IMR-90 (cell line): ENCODE measurements around the gene EIF4ENIF1. TPM values are rescaled to one million over a fixed set of nuclear protein-coding genes. Genes with fewer than 3 reads are reported as not detected.

Source experiments
- ATAC-seq: fragments of 200-7000 bp; cut with Tn5 transposase; 2 replicates; pipeline ENCODE4 v1.9.1; 2020; ENCODE audit warnings: low read depth, mild to moderate bottlenecking, moderate library complexity
- BruUV-seq: library from RNA; stranded (reverse); fragments of 400-500 nt; replicated peaks from 2 replicates; lab custom pipeline; 2021; lab: Mats Ljungman, UMichigan
- CTCF ChIA-PET: fragments of 300-600 bp; formaldehyde crosslinking; extraction: SDS; loops from one replicate; lab custom pipeline; 2021; ENCODE audit warnings: antibody characterized with exemption; lab: Yijun Ruan, JAX
- POLR2A ChIA-PET: fragments of 300-600 bp; sonication (Branson Sonifier 250); formaldehyde crosslinking; loops from one replicate; lab custom pipeline; 2022; ENCODE audit warnings: antibody characterized with exemption; ENCODE audit not compliant: unreplicated experiment; lab: Charles Lee
- DNase-seq: peaks from one replicate; pipeline ENCODE4 v3.0.0; 2013
- H2AFZ ChIP-seq: replicated peaks from 2 replicates; pipeline ENCODE3; 2013; ENCODE audit warnings: low read length, mild to moderate bottlenecking; ENCODE audit not compliant: poor library complexity
- H2AK5ac ChIP-seq: 2 replicates; pipeline ENCODE4 v1.6.1; 2013; ENCODE audit warnings: low read depth, low read length, inconsistent platforms
- H2AK9ac ChIP-seq: replicated peaks from 2 replicates; pipeline ENCODE3; 2013; ENCODE audit warnings: mild to moderate bottlenecking, low read depth, low read length, moderate library complexity; ENCODE audit not compliant: poor library complexity
- H2BK120ac ChIP-seq: 2 replicates; pipeline ENCODE4 v1.6.1; 2013; ENCODE audit warnings: low read depth, low read length, inconsistent platforms
- H2BK15ac ChIP-seq: 3 replicates; pipeline ENCODE4 v1.6.1; 2013; ENCODE audit warnings: low read depth, low read length, inconsistent platforms
- H2BK20ac ChIP-seq: 2 replicates; pipeline ENCODE4 v1.6.1; 2013; ENCODE audit warnings: low read depth, mild to moderate bottlenecking, inconsistent platforms, low read length, moderate library complexity
- H2BK5ac ChIP-seq: 2 replicates; pipeline ENCODE4 v1.6.1; 2013; ENCODE audit warnings: mild to moderate bottlenecking, low read depth, low read length, inconsistent platforms; ENCODE audit not compliant: poor library complexity, severe bottlenecking
- H3K14ac ChIP-seq: replicated peaks from 2 replicates; pipeline ENCODE4 v1.6.1; 2013; ENCODE audit warnings: low read depth, low read length, inconsistent platforms
- H3K18ac ChIP-seq: 2 replicates; pipeline ENCODE4 v1.6.1; 2013; ENCODE audit warnings: low read depth, low read length, control low read depth
- H3K23ac ChIP-seq: 2 replicates; pipeline ENCODE4 v1.6.1; 2013; ENCODE audit warnings: low read depth, low read length, inconsistent platforms
- H3K27ac ChIP-seq: 2 replicates; pipeline ENCODE4 v1.5.1; 2013; ENCODE audit warnings: mild to moderate bottlenecking, control low read depth, low read length; ENCODE audit not compliant: insufficient read depth
- H3K27me3 ChIP-seq: 2 replicates; pipeline ENCODE4 v1.6.1; 2013; ENCODE audit warnings: low read length; ENCODE audit not compliant: control insufficient read depth, insufficient read depth
- H3K36me3 ChIP-seq: 2 replicates; pipeline ENCODE4 v1.6.1; 2013; ENCODE audit warnings: low read length, mixed read lengths; ENCODE audit not compliant: control insufficient read depth, insufficient read depth
- H3K4ac ChIP-seq: 2 replicates; pipeline ENCODE4 v1.6.1; 2013; ENCODE audit warnings: low read depth, low read length, inconsistent platforms
- H3K4me1 ChIP-seq: 2 replicates; pipeline ENCODE4 v1.6.1; 2013; ENCODE audit warnings: low read length, mixed read lengths; ENCODE audit not compliant: control insufficient read depth, insufficient read depth
- H3K4me2 ChIP-seq: 2 replicates; pipeline ENCODE4 v1.6.1; 2013; ENCODE audit warnings: low read depth, mild to moderate bottlenecking, control low read depth, low read length, moderate library complexity
- H3K4me3 ChIP-seq: 2 replicates; pipeline ENCODE4 v1.5.1; 2013; ENCODE audit warnings: low read depth, mild to moderate bottlenecking, control low read depth, low read length, moderate library complexity; ENCODE audit not compliant: insufficient read depth
- H3K56ac ChIP-seq: 2 replicates; pipeline ENCODE4 v1.6.1; 2013; ENCODE audit warnings: low read length, inconsistent platforms; ENCODE audit not compliant: insufficient read depth; ENCODE audit errors: extremely low read depth
- H3K79me1 ChIP-seq, 2 experiments: 2 replicates each; pipeline ENCODE4 v1.6.1; 2013; ENCODE audit warnings: low read length in 2 of 2, inconsistent platforms in 1 of 2, low read depth in 1 of 2
- H3K9ac ChIP-seq: 2 replicates; pipeline ENCODE4 v1.6.1; 2013; ENCODE audit warnings: low read depth, low read length, control low read depth
- H3K9me1 ChIP-seq: 2 replicates; pipeline ENCODE4 v1.6.1; 2013; ENCODE audit warnings: low read length, inconsistent platforms; ENCODE audit not compliant: insufficient read depth
- H3K9me3 ChIP-seq: 2 replicates; pipeline ENCODE4 v1.6.1; 2013; ENCODE audit warnings: low read length; ENCODE audit not compliant: control insufficient read depth, insufficient read depth
- H4K20me1 ChIP-seq: 2 replicates; pipeline ENCODE4 v1.6.1; 2013; ENCODE audit warnings: low read length, inconsistent platforms; ENCODE audit not compliant: insufficient read depth
- H4K5ac ChIP-seq: 2 replicates; pipeline ENCODE4 v1.6.1; 2013; ENCODE audit warnings: mild to moderate bottlenecking, low read depth, low read length, control low read depth
- H4K8ac ChIP-seq, 2 experiments: 2 replicates each; pipeline ENCODE4 v1.6.1; 2013; ENCODE audit warnings: low read depth in 2 of 2, low read length in 2 of 2, control low read depth in 1 of 2, inconsistent platforms in 1 of 2
- H4K91ac ChIP-seq: 2 replicates; pipeline ENCODE4 v1.6.1; 2013; ENCODE audit warnings: low read depth, low read length, inconsistent platforms; ENCODE audit not compliant: insufficient read depth
- BHLHE40 ChIP-seq: fragments of 150-350 bp; IDR thresholded peaks from 2 replicates; pipeline ENCODE4 v1.6.1; 2016; ENCODE audit warnings: mild to moderate bottlenecking, low read depth, low read length
- CEBPB ChIP-seq: IDR thresholded peaks from 2 replicates; pipeline ENCODE4 v1.6.1; 2012; ENCODE audit warnings: low read depth, low read length, improper control_type of control experiment
- CHD1 ChIP-seq: IDR thresholded peaks from 2 replicates; pipeline ENCODE4 v1.6.1; 2012; ENCODE audit warnings: low read depth, low read length, improper control_type of control experiment
- FOS ChIP-seq: fragments of 150-350 bp; IDR thresholded peaks from 2 replicates; pipeline ENCODE4 v1.6.1; 2016; ENCODE audit warnings: low read depth, low read length
- MAFK ChIP-seq: IDR thresholded peaks from 2 replicates; pipeline ENCODE4 v1.6.1; 2012; ENCODE audit warnings: low read depth, low read length, improper control_type of control experiment
- MAZ ChIP-seq: IDR thresholded peaks from 2 replicates; pipeline ENCODE4 v1.6.1; 2012; ENCODE audit warnings: low read depth, mild to moderate bottlenecking, low read length, improper control_type of control experiment, moderate library complexity, borderline replicate concordance
- MXI1 ChIP-seq: IDR thresholded peaks from 2 replicates; pipeline ENCODE4 v1.6.1; 2012; ENCODE audit warnings: low read depth, mild to moderate bottlenecking, low read length, moderate library complexity, borderline replicate concordance
- NFE2L2 ChIP-seq: fragments of 150-350 bp; IDR thresholded peaks from 2 replicates; pipeline ENCODE4 v1.6.1; 2016; ENCODE audit warnings: low read depth, mild to moderate bottlenecking, low read length
- POLR2A ChIP-seq: IDR thresholded peaks from 2 replicates; pipeline ENCODE4 v1.6.1; 2012; ENCODE audit warnings: mild to moderate bottlenecking, low read depth, low read length
- RFX5 ChIP-seq: IDR thresholded peaks from 2 replicates; pipeline ENCODE4 v1.8.0; 2012; ENCODE audit warnings: low read depth, mild to moderate bottlenecking, low read length, moderate library complexity
- SMC3 ChIP-seq: fragments of 150-350 bp; IDR thresholded peaks from 2 replicates; pipeline ENCODE4 v1.6.1; 2016; ENCODE audit warnings: low read depth, mild to moderate bottlenecking, antibody characterized with exemption, low read length, moderate library complexity
- WGBS, 2 experiments: methylation state at CpG; one replicate each; pipeline versions ENCODE4 v1.1.5 to v1.1.7; 2013; ENCODE audit warnings: missing lambda C conversion rate in 2 of 2; ENCODE audit not compliant: insufficient read length in 1 of 2; ENCODE audit errors: extremely low coverage in 2 of 2; 5-methylcytosine and 5-hydroxymethylcytosine counted together
- dilution Hi-C: fragments of 300-500 bp; cut with HindIII; formaldehyde crosslinking; loops from one replicate; pipeline ENCODE4 v1.14.3; 2018; ENCODE audit warnings: low sequenced_read_pairs; ENCODE audit not compliant: unreplicated experiment
- in situ Hi-C: fragments of 300-500 bp; cut with MboI; formaldehyde crosslinking; loops from 3 replicates; pipeline ENCODE4 v1.14.3; 2019; ENCODE audit warnings: low sequenced_read_pairs, inconsistent platforms, mixed read lengths
- intact Hi-C: fragments of 100-400 bp; cut with micrococcal nuclease; formaldehyde crosslinking; loops from 2 replicates; pipeline ENCODE4 v1.10.0; 2022
- polyA plus RNA-seq, 3 experiments: library from polyadenylated mRNA; depleted of rRNA; stranded (reverse); fragments of >200 nt; gene quantifications; 2 replicates each; pipeline ENCODE4 v1.2.3, GENCODE V29; 2012; ENCODE audit warnings: low replicate concordance in 1 of 3
- total RNA-seq: library from RNA; depleted of rRNA; stranded (reverse); fragments of >200 nt; gene quantifications from 2 replicates; pipeline ENCODE4 v1.2.3, GENCODE V29; 2012
- TF ChIP-seq, protein P1 (sequence below): fragments of 150-350 bp; IDR thresholded peaks from 2 replicates; pipeline ENCODE4 v1.6.1; 2017; ENCODE audit warnings: mild to moderate bottlenecking, antibody characterized with exemption, low read length, low read depth
- TF ChIP-seq, protein P2 (sequence below): conservative IDR thresholded peaks from 2 replicates; pipeline ENCODE4 v1.5.1; 2012; ENCODE audit warnings: mild to moderate bottlenecking, low read depth, low read length, improper control_type of control experiment

EIF4ENIF1 gene
- total and polyA plus RNA-seq, 2 of the 4 experiments (the other 2 are of a cell fraction): 14.7 to 16.0 TPM

DNA sequence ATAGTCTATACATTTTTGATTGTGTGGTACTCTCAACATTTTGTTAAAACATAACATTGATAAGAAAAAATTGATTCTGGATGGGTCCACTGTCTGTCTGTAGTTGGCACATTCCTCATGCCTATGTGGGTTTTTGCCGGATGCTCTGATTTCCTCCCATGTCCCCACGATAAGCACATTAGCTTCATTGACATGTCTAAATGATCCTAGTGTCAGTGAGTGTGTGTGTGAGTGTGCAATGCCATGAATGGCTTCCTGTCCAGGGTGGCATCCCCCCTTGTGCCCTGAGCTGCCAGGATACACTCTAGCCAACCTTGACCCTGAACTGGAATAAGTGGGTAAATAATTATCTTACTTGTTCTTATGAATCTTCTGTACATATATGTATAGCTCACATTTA is 12.1 kb upstream of the EIF4ENIF1 start:
- H3K18ac ChIP-seq: no peak overlapping the region
- H2BK120ac ChIP-seq: no peak overlapping the region
- H3K27ac ChIP-seq: no peak overlapping the region
- H3K79me1 ChIP-seq: peaks cover 23 to 42% of the 10 kb centered on the region in 2 experiments
- H3K4ac ChIP-seq: no peak overlapping the region
- TF ChIP-seq NFE2L2: no peak
- no peak for TF ChIP-seq CHD1
- TF ChIP-seq MAFK: no peak
- no peak for TF ChIP-seq CEBPB
- TF ChIP-seq, protein P1, sequence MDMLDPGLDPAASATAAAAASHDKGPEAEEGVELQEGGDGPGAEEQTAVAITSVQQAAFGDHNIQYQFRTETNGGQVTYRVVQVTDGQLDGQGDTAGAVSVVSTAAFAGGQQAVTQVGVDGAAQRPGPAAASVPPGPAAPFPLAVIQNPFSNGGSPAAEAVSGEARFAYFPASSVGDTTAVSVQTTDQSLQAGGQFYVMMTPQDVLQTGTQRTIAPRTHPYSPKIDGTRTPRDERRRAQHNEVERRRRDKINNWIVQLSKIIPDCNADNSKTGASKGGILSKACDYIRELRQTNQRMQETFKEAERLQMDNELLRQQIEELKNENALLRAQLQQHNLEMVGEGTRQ: no peak
- TF ChIP-seq RFX5: no peak
- no peak for TF ChIP-seq SMC3
- no peak for TF ChIP-seq FOS
- TF ChIP-seq MXI1: no peak
- TF ChIP-seq BHLHE40: no peak
- no peak for TF ChIP-seq POLR2A
- TF ChIP-seq MAZ: no peak
- TF ChIP-seq, protein P2, sequence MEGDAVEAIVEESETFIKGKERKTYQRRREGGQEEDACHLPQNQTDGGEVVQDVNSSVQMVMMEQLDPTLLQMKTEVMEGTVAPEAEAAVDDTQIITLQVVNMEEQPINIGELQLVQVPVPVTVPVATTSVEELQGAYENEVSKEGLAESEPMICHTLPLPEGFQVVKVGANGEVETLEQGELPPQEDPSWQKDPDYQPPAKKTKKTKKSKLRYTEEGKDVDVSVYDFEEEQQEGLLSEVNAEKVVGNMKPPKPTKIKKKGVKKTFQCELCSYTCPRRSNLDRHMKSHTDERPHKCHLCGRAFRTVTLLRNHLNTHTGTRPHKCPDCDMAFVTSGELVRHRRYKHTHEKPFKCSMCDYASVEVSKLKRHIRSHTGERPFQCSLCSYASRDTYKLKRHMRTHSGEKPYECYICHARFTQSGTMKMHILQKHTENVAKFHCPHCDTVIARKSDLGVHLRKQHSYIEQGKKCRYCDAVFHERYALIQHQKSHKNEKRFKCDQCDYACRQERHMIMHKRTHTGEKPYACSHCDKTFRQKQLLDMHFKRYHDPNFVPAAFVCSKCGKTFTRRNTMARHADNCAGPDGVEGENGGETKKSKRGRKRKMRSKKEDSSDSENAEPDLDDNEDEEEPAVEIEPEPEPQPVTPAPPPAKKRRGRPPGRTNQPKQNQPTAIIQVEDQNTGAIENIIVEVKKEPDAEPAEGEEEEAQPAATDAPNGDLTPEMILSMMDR: no peak
- dilution Hi-C loops: no loop called here
- no peaks in the 10 kb centered on the region for H4K20me1 ChIP-seq
- CTCF ChIA-PET: no interaction called here
- H4K91ac ChIP-seq: no peak overlapping the region
- H3K36me3 ChIP-seq: no peaks in the 10 kb centered on the region
- no peaks in the 10 kb centered on the region for H3K27me3 ChIP-seq
- H3K4me1 ChIP-seq: no peaks in the 10 kb centered on the region; the same call in 1 of the 2 replicates
- H2AK9ac ChIP-seq: no peak overlapping the region
- H3K4me3 ChIP-seq: no peak overlapping the region
- H3K9ac ChIP-seq: no peak overlapping the region
- WGBS, 2 experiments: no CpG with 5 or more reads among the region's 2 CpGs
- no peak overlapping the region for H3K23ac ChIP-seq
- no TSS peak for BruUV-seq
- H3K14ac ChIP-seq: no peak overlapping the region
- H2BK5ac ChIP-seq: no peak overlapping the region
- no peak overlapping the region for H3K4me2 ChIP-seq
- DNase-seq (no peak), ATAC-seq (no peak)
- H4K5ac ChIP-seq: no peak overlapping the region
- POLR2A ChIA-PET: no interaction called here
- in situ Hi-C loops: no loop called here
- peaks cover 3% of the 10 kb centered on the region; the same call in 1 of the 2 replicates for H3K9me1 ChIP-seq
- intact Hi-C loops: no loop called here
- no peak overlapping the region for H2AFZ ChIP-seq
- H3K56ac ChIP-seq: no peak overlapping the region
- H2BK15ac ChIP-seq: no peak overlapping the region
- no peaks in the 10 kb centered on the region for H3K9me3 ChIP-seq
- no peak overlapping the region for H2BK20ac ChIP-seq
- no peak overlapping the region for H4K8ac ChIP-seq
- H2AK5ac ChIP-seq: no peak overlapping the region
